WI38 (cell line): ENCODE results near the gene ROR2.

Source experiments
- H3K4me3 ChIP-seq: 2 replicates; pipeline ENCODE4 v1.5.1; 2011; ENCODE audit warnings: low read depth, mild to moderate bottlenecking, control low read depth, low read length
- TF ChIP-seq, protein P1 (sequence below): IDR thresholded peaks from 2 replicates; pipeline ENCODE4 v1.5.1; 2012; ENCODE audit warnings: low read depth, mild to moderate bottlenecking, control low read depth, low read length

Gene ROR2

DNA sequence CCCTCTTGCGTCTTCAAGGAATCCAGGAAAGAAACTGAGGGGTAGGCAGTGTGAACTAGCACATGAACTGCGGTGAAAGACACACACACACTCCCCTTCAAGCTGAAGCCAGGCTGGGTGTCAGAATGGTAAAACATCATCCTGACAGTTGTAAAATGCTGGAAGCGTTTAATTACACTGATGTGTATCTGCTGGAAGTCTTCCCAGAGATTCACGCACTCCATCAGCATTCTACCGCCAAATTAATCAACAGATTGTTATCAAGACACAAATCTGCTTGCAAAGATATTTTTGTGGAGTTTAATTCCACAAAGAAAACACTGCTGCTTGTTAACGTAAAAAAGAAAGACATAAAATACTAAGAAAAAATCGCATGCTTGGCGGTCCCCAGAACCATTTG is 285.4 kb downstream of the ROR2 start:
- TF ChIP-seq, protein P1, sequence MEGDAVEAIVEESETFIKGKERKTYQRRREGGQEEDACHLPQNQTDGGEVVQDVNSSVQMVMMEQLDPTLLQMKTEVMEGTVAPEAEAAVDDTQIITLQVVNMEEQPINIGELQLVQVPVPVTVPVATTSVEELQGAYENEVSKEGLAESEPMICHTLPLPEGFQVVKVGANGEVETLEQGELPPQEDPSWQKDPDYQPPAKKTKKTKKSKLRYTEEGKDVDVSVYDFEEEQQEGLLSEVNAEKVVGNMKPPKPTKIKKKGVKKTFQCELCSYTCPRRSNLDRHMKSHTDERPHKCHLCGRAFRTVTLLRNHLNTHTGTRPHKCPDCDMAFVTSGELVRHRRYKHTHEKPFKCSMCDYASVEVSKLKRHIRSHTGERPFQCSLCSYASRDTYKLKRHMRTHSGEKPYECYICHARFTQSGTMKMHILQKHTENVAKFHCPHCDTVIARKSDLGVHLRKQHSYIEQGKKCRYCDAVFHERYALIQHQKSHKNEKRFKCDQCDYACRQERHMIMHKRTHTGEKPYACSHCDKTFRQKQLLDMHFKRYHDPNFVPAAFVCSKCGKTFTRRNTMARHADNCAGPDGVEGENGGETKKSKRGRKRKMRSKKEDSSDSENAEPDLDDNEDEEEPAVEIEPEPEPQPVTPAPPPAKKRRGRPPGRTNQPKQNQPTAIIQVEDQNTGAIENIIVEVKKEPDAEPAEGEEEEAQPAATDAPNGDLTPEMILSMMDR = no peak
- H3K4me3 ChIP-seq = no peak overlapping the region

DNA sequence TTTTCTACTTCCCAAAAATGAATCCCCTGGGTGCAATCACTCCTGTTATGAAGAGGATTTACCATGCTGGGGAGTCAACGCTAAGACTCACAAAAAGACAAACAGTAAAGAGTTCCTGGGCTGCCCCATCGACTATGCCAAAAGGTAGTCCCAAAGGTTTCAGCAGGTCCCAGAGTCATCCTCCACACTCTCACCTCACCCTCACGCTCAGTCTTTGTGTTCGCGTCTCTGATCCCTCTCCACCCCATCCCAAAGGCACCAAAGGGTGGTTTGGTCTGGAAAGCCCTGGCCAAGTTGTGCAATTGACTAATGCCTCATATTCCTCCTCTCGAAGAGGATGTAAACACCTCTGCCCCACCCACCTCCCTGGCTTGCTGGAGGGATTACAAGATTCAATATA is 286.2 kb downstream of the ROR2 start:
- TF ChIP-seq, protein P1 = no peak
- H3K4me3 ChIP-seq = no peak overlapping the region

DNA sequence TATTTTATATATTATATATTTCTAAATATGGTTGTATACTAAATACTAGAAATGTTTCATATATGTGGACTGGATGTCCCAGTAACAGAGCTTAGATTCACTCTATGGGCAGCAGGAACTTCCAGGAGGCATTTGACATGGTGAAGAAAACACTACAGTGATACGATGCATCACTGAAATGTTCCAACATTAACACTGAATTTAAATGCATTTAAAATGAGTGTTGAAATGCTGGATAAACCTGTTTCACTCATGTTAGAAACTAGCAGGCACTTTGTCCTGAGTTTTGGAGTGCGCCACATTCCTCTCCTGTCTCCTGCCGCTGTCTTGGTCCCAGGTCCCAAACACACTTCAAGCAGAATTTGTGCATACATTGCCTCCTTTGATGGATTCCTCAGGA is 288.6 kb downstream of the ROR2 start:
- TF ChIP-seq, protein P1 = no peak
- H3K4me3 ChIP-seq = no peak overlapping the region

DNA sequence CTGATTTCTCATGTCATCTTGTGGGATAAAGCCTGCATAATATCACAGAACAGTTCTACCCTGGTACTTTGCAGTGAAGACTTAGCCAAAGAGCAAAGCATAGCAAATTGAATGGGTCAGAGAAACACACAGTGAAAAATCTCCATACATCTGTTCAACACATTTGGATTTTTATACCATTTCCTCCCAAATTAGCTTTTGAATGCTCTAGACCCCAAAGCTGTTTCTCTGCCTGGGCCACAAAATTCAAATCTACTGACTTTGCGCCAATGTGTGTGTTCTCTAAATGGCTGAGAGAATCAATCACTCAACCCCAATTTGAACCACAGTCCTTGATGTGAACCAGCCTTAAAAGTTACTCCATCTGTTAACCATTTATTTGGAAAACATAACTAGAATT is 289.5 kb downstream of the ROR2 start:
- H3K4me3 ChIP-seq = no peak overlapping the region
- TF ChIP-seq, protein P1 = no peak

DNA sequence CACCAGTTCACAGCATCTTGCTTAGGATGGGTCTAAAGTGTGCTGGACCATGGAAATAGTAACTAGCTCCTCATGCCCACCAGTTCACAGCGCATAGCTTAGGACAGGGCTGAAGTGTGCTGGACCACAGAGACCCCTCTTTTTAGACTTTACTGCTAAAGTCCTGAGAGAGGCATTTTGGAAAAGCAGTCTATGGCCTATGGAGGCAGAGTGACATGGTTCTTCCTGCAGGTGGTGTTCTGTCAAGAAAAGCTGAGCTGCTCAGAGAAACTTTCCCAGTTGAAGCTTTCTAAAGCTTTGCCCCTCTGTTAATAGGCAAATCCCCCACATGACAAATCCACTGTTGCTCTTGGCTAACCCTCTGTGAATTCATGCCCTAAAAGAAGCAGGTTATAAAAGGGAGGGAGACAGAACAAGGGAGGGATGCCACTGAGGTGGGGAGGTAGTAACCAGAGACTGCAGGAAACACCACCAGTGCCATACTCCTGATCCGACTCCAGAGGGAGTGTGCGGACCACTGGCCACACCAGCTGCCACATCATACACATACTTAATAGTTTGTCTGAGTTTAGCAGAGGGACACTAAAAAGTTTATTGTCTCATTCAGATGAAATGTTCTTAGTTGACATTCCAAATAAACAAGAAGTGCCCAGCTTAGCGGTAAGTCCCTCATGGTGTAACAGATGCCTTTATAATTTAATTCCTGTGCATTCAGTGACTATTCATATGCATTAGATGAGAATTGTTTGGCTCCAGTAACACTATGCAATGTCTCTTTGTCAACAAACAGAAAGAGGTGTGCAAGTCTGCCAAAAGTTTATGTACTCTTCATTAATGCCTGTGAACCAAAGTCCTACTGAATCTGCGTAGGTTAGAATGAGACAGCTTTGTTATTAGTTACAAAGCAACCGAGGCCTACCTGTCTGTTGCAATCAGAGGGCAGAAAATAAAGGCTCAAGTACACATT is 290.2 kb downstream of the ROR2 start:
- TF ChIP-seq, protein P1 = peak; percentile 45
- H3K4me3 ChIP-seq = no peak overlapping the region

DNA sequence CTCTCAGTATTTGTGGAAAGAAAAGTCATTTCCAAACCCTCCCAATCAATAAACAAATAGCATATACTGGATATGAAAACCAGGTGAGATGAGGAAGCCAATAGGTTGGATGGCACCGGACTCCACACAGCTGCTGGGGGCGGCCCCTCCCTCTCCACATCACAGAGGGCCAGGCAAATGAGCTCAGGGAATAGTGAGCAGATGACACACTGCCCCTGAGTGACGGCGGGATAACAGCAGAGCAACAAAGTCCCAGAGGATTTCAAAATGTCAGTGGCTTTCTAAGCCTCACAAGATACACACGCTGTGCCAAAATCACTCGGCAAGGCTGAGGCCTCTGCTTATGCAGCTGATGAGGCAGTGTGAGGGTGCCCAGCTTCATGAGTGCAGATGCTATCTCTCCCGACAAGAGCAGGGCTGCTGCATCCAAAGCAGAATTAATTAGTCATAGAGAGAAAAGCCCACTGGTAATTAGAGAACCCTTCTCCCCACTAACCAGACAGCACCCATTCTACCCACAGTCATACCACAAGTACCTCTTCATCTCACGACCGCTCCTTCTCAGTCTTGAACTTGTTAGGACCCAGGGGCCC is 291.4 kb downstream of the ROR2 start:
- TF ChIP-seq, protein P1 = no peak
- H3K4me3 ChIP-seq = no peak overlapping the region

DNA sequence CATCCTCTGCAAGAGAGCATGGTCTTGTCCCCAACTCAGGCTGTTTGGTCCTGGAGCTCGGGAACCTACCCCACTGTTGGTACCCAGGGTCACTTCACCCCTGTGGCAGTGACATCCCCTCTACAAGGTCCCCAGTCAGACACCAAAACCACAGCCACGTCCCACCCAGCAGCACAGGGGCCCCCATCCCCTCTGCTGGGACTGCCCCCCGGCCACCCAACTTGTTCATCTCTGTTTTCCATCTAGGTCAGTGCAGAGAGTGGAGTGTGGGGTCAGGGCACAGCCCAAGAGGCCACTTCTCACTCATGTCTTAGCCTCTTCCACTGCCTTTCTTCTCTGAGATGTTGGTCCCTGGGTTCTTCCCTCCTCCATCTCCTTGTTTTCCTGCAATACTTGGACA is 292.5 kb downstream of the ROR2 start:
- TF ChIP-seq, protein P1 = no peak
- no peak overlapping the region for H3K4me3 ChIP-seq
